Keratinocyte (primary cell): ENCODE measurements around the gene CCDC86. TPM values are rescaled to one million over a fixed set of nuclear protein-coding genes. Genes with fewer than 3 reads are reported as not detected.

ENCODE experiments used
- DNase-seq: peaks from one replicate; pipeline ENCODE4 v3.0.0-alpha.2; 2011; ENCODE audit warnings: low read depth, missing footprints, low spot score
- FAIRE-seq: peaks from 2 replicates; lab custom pipeline; 2011; peaks lifted over from hg19 to GRCh38; lab: Jason Lieb, UNC
- H2AFZ ChIP-seq: 2 replicates; pipeline ENCODE4 v1.6.0; 2012; ENCODE audit warnings: low read length, control low read depth, inconsistent platforms; ENCODE audit not compliant: control insufficient read depth
- H3K27ac ChIP-seq: 2 replicates; pipeline ENCODE4 v1.5.1; 2011; ENCODE audit warnings: low read length; ENCODE audit not compliant: control insufficient read depth, insufficient read depth
- H3K27me3 ChIP-seq: 3 replicates; pipeline ENCODE4 v1.6.0; 2011; ENCODE audit warnings: low read length; ENCODE audit not compliant: control insufficient read depth, insufficient read depth; ENCODE audit errors: extremely low read depth
- H3K36me3 ChIP-seq, 2 experiments: 2 replicates in 1 of 2; 3 replicates in 1 of 2; pipeline ENCODE4 v1.5.1; 2011; ENCODE audit warnings: low read length in 2 of 2, mild to moderate bottlenecking in 1 of 2; ENCODE audit not compliant: control insufficient read depth in 2 of 2, insufficient read depth in 2 of 2; ENCODE audit errors: extremely low read depth in 1 of 2
- H3K4me1 ChIP-seq: 3 replicates; pipeline ENCODE4 v1.5.1; 2011; ENCODE audit warnings: low read length; ENCODE audit not compliant: control insufficient read depth, insufficient read depth; ENCODE audit errors: extremely low read depth
- H3K4me2 ChIP-seq: 3 replicates; pipeline ENCODE4 v1.6.0; 2011; ENCODE audit warnings: low read depth, low read length; ENCODE audit not compliant: control insufficient read depth, insufficient read depth; ENCODE audit errors: extremely low read depth
- H3K4me3 ChIP-seq, 3 experiments: fragments of 200-600 bp in 1 of 3; sonication (generic) in 1 of 3; 2 replicates in 2 of 3; 3 replicates in 1 of 3; pipeline ENCODE4 v1.5.1; 2011 to 2016; ENCODE audit warnings: low read length in 3 of 3, mild to moderate bottlenecking in 3 of 3, control low read depth in 2 of 3, inconsistent platforms in 1 of 3, low read depth in 1 of 3, mixed read lengths in 1 of 3, mixed run types in 1 of 3, moderate library complexity in 1 of 3; ENCODE audit not compliant: control insufficient read depth in 2 of 3, insufficient read depth in 2 of 3; ENCODE audit errors: extremely low read depth in 1 of 3
- H3K79me2 ChIP-seq: 2 replicates; pipeline ENCODE4 v1.6.0; 2012; ENCODE audit warnings: low read length; ENCODE audit not compliant: control insufficient read depth, insufficient read depth
- H3K9ac ChIP-seq: 3 replicates; pipeline ENCODE4 v1.6.0; 2011; ENCODE audit warnings: low read length; ENCODE audit not compliant: control insufficient read depth, insufficient read depth; ENCODE audit errors: extremely low read depth
- H3K9me1 ChIP-seq: 3 replicates; pipeline ENCODE4 v1.6.0; 2011; ENCODE audit warnings: low read length; ENCODE audit not compliant: control insufficient read depth, insufficient read depth; ENCODE audit errors: extremely low read depth
- H3K9me3 ChIP-seq: 2 replicates; pipeline ENCODE4 v1.5.1; 2012; ENCODE audit warnings: low read depth, low read length; ENCODE audit not compliant: control insufficient read depth
- H4K20me1 ChIP-seq: 3 replicates; pipeline ENCODE4 v1.6.0; 2011; ENCODE audit warnings: low read length; ENCODE audit not compliant: control insufficient read depth, insufficient read depth; ENCODE audit errors: extremely low read depth
- CTCF ChIP-seq, 3 experiments: IDR thresholded peaks in 1 of 3; conservative IDR thresholded peaks in 1 of 3; optimal IDR thresholded peaks in 1 of 3; 2 replicates in 2 of 3; 3 replicates in 1 of 3; pipeline versions ENCODE3 to v1.5.1; 2011; ENCODE audit warnings: low read length in 3 of 3, mild to moderate bottlenecking in 3 of 3, moderate library complexity in 2 of 3, control low read depth in 1 of 3, inconsistent platforms in 1 of 3; ENCODE audit not compliant: insufficient read depth in 2 of 3; ENCODE audit errors: extremely low read depth in 1 of 3
- EZH2 ChIP-seq: IDR thresholded peaks from one replicate; pipeline ENCODE4 v1.6.1; 2012; ENCODE audit warnings: inconsistent platforms, mild to moderate bottlenecking, low read length, moderate library complexity
- dilution Hi-C: fragments of 300-500 bp; cut with MboI; formaldehyde crosslinking; loops from one replicate; pipeline ENCODE4 v1.7.0; 2020; ENCODE audit warnings: low sequenced_read_pairs; ENCODE audit not compliant: extremely low pct_ligation_motif_present
- polyA plus RNA-seq, 5 experiments: library from polyadenylated mRNA; depleted of rRNA in 3 of 5; stranded (reverse) in 3 of 5; stranded (forward) in 1 of 5; unstranded in 1 of 5; fragments of >200 nt; gene quantifications; 1 replicate in 1 of 5; 2 replicates in 3 of 5; 3 replicates in 1 of 5; pipeline versions ENCODE4 v1.2.1 to v1.2.3, GENCODE V29; 2011 to 2012; ENCODE audit warnings: missing spikeins in 2 of 5, low read depth in 1 of 5, low replicate concordance in 1 of 5

Gene CCDC86
- polyA plus RNA-seq, 1 donor (not counting 4 experiments of a cell fraction or from before 2014, with no cell fraction given): 29.3 TPM

- Histone ChIP-seq H3K36me3 (peaks cover 3 to 8% of the 10 kb centered on the region in 2 experiments), H3K4me2 (no peak overlapping the region), H3K4me1 (no peaks in the 10 kb centered on the region), H3K9ac (no peak overlapping the region), H3K27me3 (no peaks in the 10 kb centered on the region), H2AFZ (no peak overlapping the region), H4K20me1 (no peaks in the 10 kb centered on the region), H3K9me1 (no peaks in the 10 kb centered on the region), H3K9me3 (no peaks in the 10 kb centered on the region), H3K27ac (no peak overlapping the region), H3K79me2 (no peaks in the 10 kb centered on the region), H3K4me3 (no peak overlapping the region)
- DNase-seq (no peak), FAIRE-seq (no peak)
- no peak for TF ChIP-seq CTCF (optimal IDR thresholded peaks at IDR 0.05 in 1 of 3, IDR thresholded peaks at IDR 0.05 in 1 of 3, conservative IDR thresholded peaks at IDR 0.05 in 1 of 3; ENCODE audit: extremely low read depth in 1 of 3, insufficient read depth in 2 of 3, low read length in 3 of 3)
- no peak for TF ChIP-seq EZH2
- dilution Hi-C loops: no loop called here
Observed at GRCh38 chr11:60879104-60879503, 37.2 kb downstream of the CCDC86 start.

DNA sequence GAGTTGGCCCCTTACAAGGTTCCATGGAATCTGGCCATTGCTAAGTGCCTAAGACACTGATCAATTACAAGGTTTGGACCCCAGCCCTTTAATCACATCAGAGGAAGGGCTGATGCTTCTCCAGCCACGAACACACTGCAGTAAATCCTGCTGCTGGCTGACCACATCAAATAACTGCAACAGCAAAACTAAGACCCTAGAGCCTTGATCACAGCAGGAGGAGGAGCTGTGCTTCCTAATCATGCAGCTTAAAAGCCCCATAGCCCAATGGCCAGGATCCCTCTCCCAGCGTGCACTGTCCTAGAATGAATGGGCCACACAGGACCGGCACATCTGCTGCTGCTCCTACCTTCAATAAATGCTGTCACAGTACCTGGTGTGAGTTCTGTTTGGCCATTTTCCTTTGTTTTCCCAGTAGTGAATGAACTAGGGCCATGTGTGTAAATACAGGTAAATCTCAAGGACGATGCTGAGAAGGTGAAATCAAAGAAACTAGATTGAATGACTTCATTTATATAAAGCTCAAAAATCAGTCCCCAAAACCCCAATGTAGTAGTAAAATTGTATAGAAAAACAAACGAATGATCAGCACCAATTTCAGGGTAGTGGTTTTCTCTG, 38.2 kb downstream of the CCDC86 start:
- Histone ChIP-seq H3K9me3 (no peaks in the 10 kb centered on the region), H4K20me1 (no peaks in the 10 kb centered on the region), H3K4me1 (no peaks in the 10 kb centered on the region), H3K27ac (no peak overlapping the region), H3K36me3 (peaks cover 3 to 8% of the 10 kb centered on the region in 2 experiments), H3K27me3 (no peaks in the 10 kb centered on the region), H3K9me1 (no peaks in the 10 kb centered on the region), H2AFZ (no peak overlapping the region), H3K4me2 (no peak overlapping the region), H3K9ac (no peak overlapping the region), H3K79me2 (no peaks in the 10 kb centered on the region), H3K4me3 (no peak overlapping the region)
- DNase-seq: no peak
- TF ChIP-seq EZH2: no peak
- TF ChIP-seq CTCF (optimal IDR thresholded peaks at IDR 0.05 in 1 of 3, IDR thresholded peaks at IDR 0.05 in 1 of 3, conservative IDR thresholded peaks at IDR 0.05 in 1 of 3; ENCODE audit: extremely low read depth in 1 of 3, insufficient read depth in 2 of 3, low read length in 3 of 3): no peak
- dilution Hi-C loops: no loop called here
- no peak for FAIRE-seq
